ENCODE data around the gene AHSG. TPM values are rescaled to one million over a fixed set of nuclear protein-coding genes. Genes with fewer than 3 reads are reported as not detected.
"Not testable (repeated sequence)": the region's sequence is repeated elsewhere in the genome, so short reads cannot be mapped to it uniquely, and the experiment has no call there.

Gene AHSG
- total RNA-seq, 1 experiment from 2014 or later = not detected

- DNase-seq (ENCODE audit: low read depth) = no peak
Measured at GRCh38 chr3:186618318-186618938, 5.6 kb downstream of the AHSG start.

GRCh38 chr3:186619787-186620212 is 6.9 kb downstream of the AHSG start:
- DNase-seq (ENCODE audit: low read depth) = no peak

- DNase-seq (ENCODE audit: low read depth) = no peak
Measured at GRCh38 chr3:186620213-186621092, 7.6 kb downstream of the AHSG start.

GRCh38 chr3:186621894-186622650 is 9.2 kb downstream of the AHSG start:
- DNase-seq (ENCODE audit: low read depth) = no peak

GRCh38 chr3:186622651-186623310 is 9.9 kb downstream of the AHSG start:
- DNase-seq (ENCODE audit: low read depth) = no peak

GRCh38 chr3:186624598-186624997 is 11.7 kb downstream of the AHSG start:
- no peak for DNase-seq (ENCODE audit: low read depth)

GRCh38 chr3:186625600-186626042 is 12.8 kb downstream of the AHSG start:
- DNase-seq (ENCODE audit: low read depth) = no peak

GRCh38 chr3:186626254-186626847 is 13.5 kb downstream of the AHSG start:
- no peak for DNase-seq (ENCODE audit: low read depth)

- no peak for DNase-seq (ENCODE audit: low read depth)
Measured at GRCh38 chr3:186627852-186628414, 15.1 kb downstream of the AHSG start.

- no peak for DNase-seq (ENCODE audit: low read depth)
Measured at GRCh38 chr3:186628756-186629155, 15.9 kb downstream of the AHSG start.

GRCh38 chr3:186630950-186631641 is 18.2 kb downstream of the AHSG start:
- no peak for DNase-seq (ENCODE audit: low read depth)

GRCh38 chr3:186633481-186633880 is 20.6 kb downstream of the AHSG start:
- no peak for DNase-seq (ENCODE audit: low read depth)

- not testable (repeated sequence) for DNase-seq (ENCODE audit: low read depth)
Measured at GRCh38 chr3:186634207-186634606, 21.3 kb downstream of the AHSG start.

GRCh38 chr3:186635532-186635931 is 22.7 kb downstream of the AHSG start:
- DNase-seq (ENCODE audit: low read depth) = no peak

GRCh38 chr3:186636536-186636935 is 23.7 kb downstream of the AHSG start:
- no peak for DNase-seq (ENCODE audit: low read depth)

- no peak for DNase-seq (ENCODE audit: low read depth)
Measured at GRCh38 chr3:186637686-186638085, 24.8 kb downstream of the AHSG start.

- DNase-seq (ENCODE audit: low read depth) = no peak
Measured at GRCh38 chr3:186638259-186638658, 25.4 kb downstream of the AHSG start.

- DNase-seq (ENCODE audit: low read depth) = no peak
Measured at GRCh38 chr3:186639778-186640472, 27.1 kb downstream of the AHSG start, which contains the start of gene FETUB. TSS of gene FETUB (plus strand) at chr3:186640399. CDS start at chr3:186640461, 62 bp downstream.

- peak; percentile 79 for DNase-seq (ENCODE audit: low read depth)
Measured at GRCh38 chr3:186640473-186640818, 27.6 kb downstream of the AHSG start.

- no peak for DNase-seq (ENCODE audit: low read depth)
Measured at GRCh38 chr3:186640929-186641328, 28.1 kb downstream of the AHSG start.
